HT1080 (cell line): ENCODE results near the gene EFR3B. TPM values are rescaled to one million over a fixed set of nuclear protein-coding genes. Genes with fewer than 3 reads are reported as not detected.
A peak's percentile ranks its signal among the peaks of the same experiment; 100 is the strongest.
"Not testable (repeated sequence)": the region's sequence is repeated elsewhere in the genome, so short reads cannot be mapped to it uniquely, and the experiment has no call there.

Experiments used
- DNase-seq: peaks from one replicate; pipeline ENCODE4 v3.0.0-alpha.2; 2015; ENCODE audit warnings: low read depth
- polyA plus RNA-seq, 2 experiments: library from polyadenylated mRNA; depleted of rRNA; stranded (reverse); fragments of >200 nt; gene quantifications; 2 replicates each; pipeline ENCODE4 v1.2.3, GENCODE V29; 2015
- total RNA-seq: library from RNA; depleted of rRNA; stranded (reverse); fragments of >200 nt; shearing (Covaris generic); gene quantifications from 2 replicates; pipeline ENCODE4 v1.2.3, GENCODE V29; 2014; rRNA removed

Gene EFR3B, protein sequence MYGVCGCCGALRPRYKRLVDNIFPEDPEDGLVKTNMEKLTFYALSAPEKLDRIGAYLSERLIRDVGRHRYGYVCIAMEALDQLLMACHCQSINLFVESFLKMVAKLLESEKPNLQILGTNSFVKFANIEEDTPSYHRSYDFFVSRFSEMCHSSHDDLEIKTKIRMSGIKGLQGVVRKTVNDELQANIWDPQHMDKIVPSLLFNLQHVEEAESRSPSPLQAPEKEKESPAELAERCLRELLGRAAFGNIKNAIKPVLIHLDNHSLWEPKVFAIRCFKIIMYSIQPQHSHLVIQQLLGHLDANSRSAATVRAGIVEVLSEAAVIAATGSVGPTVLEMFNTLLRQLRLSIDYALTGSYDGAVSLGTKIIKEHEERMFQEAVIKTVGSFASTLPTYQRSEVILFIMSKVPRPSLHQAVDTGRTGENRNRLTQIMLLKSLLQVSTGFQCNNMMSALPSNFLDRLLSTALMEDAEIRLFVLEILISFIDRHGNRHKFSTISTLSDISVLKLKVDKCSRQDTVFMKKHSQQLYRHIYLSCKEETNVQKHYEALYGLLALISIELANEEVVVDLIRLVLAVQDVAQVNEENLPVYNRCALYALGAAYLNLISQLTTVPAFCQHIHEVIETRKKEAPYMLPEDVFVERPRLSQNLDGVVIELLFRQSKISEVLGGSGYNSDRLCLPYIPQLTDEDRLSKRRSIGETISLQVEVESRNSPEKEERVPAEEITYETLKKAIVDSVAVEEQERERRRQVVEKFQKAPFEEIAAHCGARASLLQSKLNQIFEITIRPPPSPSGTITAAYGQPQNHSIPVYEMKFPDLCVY
- total RNA-seq, result 3.9 and 5.6 TPM in 2 replicates
- 0.71 and 0.88 TPM in 2 replicates for polyA plus RNA-seq (2015; cell fraction: cytosol; rRNA removed)
- polyA plus RNA-seq (2015; cell fraction: nucleus; rRNA removed), result 1.1 and 1.2 TPM in 2 replicates

GRCh38 chr2:25041928-25042320 is at the start of gene EFR3B:
Gene EFR3B (plus strand): TSS chr2:25042076. CDS start chr2:25042313, 237 bp downstream.
- DNase-seq, result peak; percentile 86

DNA sequence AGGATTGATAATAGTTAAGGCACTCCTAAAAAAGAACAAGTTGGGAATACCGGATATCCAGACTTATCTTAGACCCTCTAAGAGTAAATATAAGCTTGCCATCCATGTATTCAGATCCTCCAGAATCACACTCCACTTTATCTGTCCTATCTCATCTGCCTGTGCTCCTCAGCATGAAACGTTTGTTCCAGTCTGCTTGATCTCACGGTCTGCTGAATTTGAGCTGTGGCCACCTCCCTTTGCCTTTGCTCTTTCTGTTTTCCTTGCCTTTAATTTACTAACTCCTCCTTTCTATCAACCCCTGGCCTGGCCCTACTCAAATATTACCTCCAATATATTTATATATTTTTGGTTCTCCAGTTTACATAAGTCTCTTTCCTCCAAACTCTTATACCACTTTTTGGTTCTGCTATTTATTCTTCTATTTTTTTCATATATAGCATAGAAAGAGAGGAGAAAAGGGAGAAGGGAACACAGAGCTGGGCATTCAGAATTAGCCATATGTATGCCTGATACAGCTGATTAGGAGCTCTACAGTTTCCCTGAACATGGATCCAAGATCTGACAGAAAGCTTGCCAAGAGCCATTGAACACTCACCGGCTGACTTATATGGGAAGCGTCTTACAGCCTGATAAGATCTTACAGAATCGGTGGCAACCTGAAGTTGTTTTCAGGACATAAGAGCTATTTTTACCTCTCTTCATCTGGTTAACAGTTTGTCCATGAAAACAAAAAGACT is 48.3 kb upstream of the EFR3B start:
- no peak for DNase-seq

GRCh38 chr2:24994146-24994724 is 47.6 kb upstream of the EFR3B start:
- no peak for DNase-seq

- DNase-seq, result not testable (repeated sequence)
These were observed 42.8 kb upstream of the EFR3B start for GRCh38 chr2:24999097-24999496.

DNA sequence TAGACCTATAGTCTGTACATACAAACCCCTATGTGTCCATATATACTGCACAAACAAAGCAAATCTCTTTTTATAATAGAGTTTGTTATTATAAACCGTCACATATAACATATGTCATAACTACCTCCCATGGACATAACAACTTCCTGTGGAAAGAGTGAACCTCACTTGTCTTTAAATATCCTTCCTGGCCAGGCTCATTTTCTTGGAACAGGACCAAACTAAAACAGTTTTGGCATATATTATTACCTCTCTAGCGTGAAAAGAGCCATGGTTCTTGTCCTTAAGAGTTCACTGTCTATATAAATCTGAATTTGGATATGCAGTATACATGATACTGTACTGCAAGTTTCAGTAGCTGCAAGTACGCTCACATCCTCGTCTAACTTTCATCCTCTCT is 41.8 kb upstream of the EFR3B start:
- DNase-seq, result no peak

- peak; percentile 47 for DNase-seq
These were observed 41.2 kb upstream of the EFR3B start for GRCh38 chr2:25000503-25001324.

GRCh38 chr2:25001325-25001637 is 40.6 kb upstream of the EFR3B start:
- no peak for DNase-seq

GRCh38 chr2:25002066-25002465 is 39.8 kb upstream of the EFR3B start:
- DNase-seq, result no peak

DNA sequence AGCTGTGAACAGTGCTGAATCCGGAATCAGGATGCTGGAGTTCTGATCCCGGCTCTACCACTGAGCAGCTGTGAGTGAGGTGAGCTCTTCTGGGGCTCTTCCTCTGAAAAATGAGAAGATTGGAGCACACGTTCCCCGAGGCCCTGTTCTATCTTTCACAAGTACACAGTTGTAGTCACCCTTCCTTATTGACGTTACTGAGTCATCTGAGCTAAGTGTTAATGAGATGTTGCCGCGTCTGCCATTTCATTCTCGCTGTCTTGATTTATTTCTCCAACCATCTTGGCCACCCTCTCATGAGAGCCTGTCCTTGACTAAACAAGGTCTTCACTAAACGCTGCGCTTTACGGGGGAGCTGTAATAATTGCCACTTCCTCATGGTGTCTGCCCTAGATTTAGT is 31.9 kb upstream of the EFR3B start:
- DNase-seq, result no peak

DNA sequence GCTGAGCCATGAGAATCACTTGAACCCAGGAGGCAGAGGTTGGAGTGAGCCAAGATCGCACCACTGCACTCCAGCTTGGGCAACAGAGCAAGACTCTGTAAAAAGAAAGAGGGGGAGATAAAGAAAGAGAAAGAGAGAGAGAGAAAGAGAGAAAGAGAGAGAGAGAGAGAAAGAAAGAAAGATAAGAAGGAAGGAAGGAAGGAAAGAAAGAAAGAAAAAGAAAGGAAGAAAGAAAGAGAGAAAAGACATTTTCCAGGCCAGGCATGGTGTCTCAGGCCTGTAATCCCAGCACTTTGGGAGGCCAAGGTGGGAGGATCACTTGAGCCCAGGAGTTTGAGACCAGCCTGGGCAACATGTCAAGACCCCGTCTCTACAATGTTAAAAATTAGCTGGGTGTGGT is 30.5 kb upstream of the EFR3B start:
- DNase-seq, result not testable (repeated sequence)

- DNase-seq, result no peak
These were observed 27.2 kb upstream of the EFR3B start for GRCh38 chr2:25014631-25015030.

GRCh38 chr2:25018681-25019080 is 23.2 kb upstream of the EFR3B start:
- DNase-seq, result no peak

DNA sequence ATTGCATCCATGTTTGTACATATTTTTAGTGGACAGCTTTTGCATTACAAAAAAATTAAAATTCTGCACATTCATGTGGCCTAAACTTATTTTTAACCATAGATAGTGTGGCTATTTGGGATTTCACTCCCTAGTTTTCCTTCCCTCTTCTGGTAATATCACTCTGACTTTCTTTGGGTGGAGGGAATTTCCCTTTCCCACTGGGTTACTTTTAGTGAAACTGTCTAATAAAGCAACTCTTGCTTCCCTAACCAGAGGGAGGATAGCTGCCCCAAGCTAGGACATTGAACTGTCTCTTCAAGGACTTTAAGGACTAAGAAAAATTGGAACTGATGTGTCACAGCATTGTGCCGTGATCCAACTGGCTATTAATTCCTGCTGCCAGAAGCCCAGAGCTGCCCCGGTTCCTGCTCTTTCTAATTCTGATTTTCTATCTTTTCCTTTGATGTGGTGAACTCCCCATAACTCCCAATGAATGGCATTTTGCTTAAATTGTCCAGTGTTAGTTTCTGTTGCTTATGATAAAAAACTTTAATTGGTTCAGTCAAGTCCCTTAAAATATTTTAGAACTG is 20.0 kb upstream of the EFR3B start:
- DNase-seq, result no peak

DNA sequence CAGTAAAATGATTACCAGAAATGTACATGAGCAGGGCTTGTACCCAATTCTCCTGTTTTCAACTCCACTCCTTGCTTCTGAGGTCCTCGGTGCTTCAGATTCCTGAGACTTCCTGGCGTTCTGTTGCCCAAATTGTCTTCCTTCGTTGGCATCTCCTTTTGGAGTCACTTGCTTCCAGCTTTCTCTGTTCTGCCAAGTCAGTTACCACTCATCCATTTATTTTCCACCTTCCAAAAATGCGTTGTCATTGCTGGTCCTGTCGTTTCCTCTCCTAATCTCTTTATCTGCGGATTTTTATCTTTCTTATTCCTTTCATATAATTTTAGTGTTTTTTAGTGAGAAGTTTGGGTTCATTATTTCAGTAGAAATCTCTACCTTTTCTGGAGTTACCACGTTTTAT is 18.5 kb upstream of the EFR3B start:
- DNase-seq, result no peak

GRCh38 chr2:25025229-25026007 is 16.5 kb upstream of the EFR3B start:
- no peak for DNase-seq

GRCh38 chr2:25026008-25026530 is 15.8 kb upstream of the EFR3B start:
- DNase-seq, result no peak

- DNase-seq, result no peak
These were observed 12.7 kb upstream of the EFR3B start for GRCh38 chr2:25029183-25029554.

GRCh38 chr2:25030702-25031101 is 11.2 kb upstream of the EFR3B start:
- no peak for DNase-seq

DNA sequence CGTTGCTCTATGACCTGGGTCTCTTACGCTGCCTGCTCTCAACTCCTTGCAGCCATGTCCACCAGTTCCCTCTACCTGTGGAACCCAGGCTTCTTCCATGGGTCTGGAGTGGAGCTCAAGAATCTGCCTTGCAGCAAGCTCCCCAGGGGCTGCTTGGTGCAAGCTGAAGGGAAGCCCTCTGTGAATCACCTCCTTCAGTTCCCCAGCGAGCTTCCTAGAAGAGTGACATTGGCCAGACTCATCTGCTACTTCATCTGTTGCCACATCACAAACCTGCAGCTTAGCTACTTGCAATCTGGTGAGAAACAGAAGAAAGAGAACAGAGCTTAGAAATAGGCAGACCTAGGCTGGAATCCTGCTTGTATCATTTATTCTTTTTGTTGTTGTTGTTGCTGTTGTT is 9.8 kb upstream of the EFR3B start:
- DNase-seq, result no peak
